HepG2 (cell line): Measurements from ENCODE around the gene CMC1. TPM values are rescaled to one million over a fixed set of nuclear protein-coding genes. Genes with fewer than 3 reads are reported as not detected.

ENCODE experiments used
- ATAC-seq: fragments of 200-7000 bp; cut with Tn5 transposase; 3 replicates; pipeline ENCODE4 v1.9.1; 2020; ENCODE audit warnings: mild to moderate bottlenecking, moderate library complexity
- BruUV-seq: library from RNA; stranded (reverse); fragments of 400-500 nt; replicated peaks from 2 replicates; lab custom pipeline; 2021; lab: Mats Ljungman, UMichigan
- CTCF ChIA-PET: fragments of 300-600 bp; formaldehyde crosslinking; extraction: SDS; loops from one replicate; lab custom pipeline; 2021; ENCODE audit warnings: low total read pairs, inconsistent platforms, low intra/inter-chr PET ratio; lab: Yijun Ruan, JAX
- POLR2A ChIA-PET: fragments of 350-600 bp; sonication (Branson Sonifier 250); formaldehyde crosslinking; loops from one replicate; lab custom pipeline; 2020; ENCODE audit warnings: antibody characterized with exemption, inconsistent platforms; lab: Yijun Ruan, JAX
- DNase-seq: peaks from one replicate; pipeline ENCODE4 v3.0.0-alpha.2; 2015; ENCODE audit warnings: low spot score
- FAIRE-seq: peaks from 3 replicates; lab custom pipeline; 2011; peaks lifted over from hg19 to GRCh38; lab: Jason Lieb, UNC
- H2AFZ ChIP-seq: one replicate; pipeline ENCODE4 v1.6.1; 2011; ENCODE audit warnings: low read length, inconsistent platforms
- H3K27ac ChIP-seq: fragments of 300-600 bp; 3 replicates; pipeline ENCODE4 v1.8.0; 2011; ENCODE audit warnings: mixed run types, mild to moderate bottlenecking, mixed read lengths, low read length, inconsistent platforms; ENCODE audit not compliant: insufficient read depth; ENCODE audit errors: extremely low read length
- H3K27me3 ChIP-seq, 2 experiments: fragments of 200-600 bp in 1 of 2; 2 replicates in 1 of 2; 3 replicates in 1 of 2; pipeline versions ENCODE4 v1.6.0 to v1.8.0; 2011; ENCODE audit warnings: low read length in 2 of 2, mild to moderate bottlenecking in 2 of 2, moderate library complexity in 2 of 2, inconsistent platforms in 1 of 2; ENCODE audit not compliant: insufficient read depth in 2 of 2, control insufficient read depth in 1 of 2
- H3K36me3 ChIP-seq, 2 experiments: fragments of 200-600 bp in 1 of 2; replicated peaks in 1 of 2; 2 replicates in 1 of 2; 3 replicates in 1 of 2; pipeline versions ENCODE4 v1.5.1 to v1.8.0; 2011; ENCODE audit warnings: low read length in 2 of 2, inconsistent platforms in 1 of 2; ENCODE audit not compliant: insufficient read depth in 2 of 2, control insufficient read depth in 1 of 2
- H3K4me1 ChIP-seq: 2 replicates; pipeline ENCODE4 v1.5.1; 2012; ENCODE audit warnings: low read length, inconsistent platforms; ENCODE audit not compliant: insufficient read depth
- H3K4me2 ChIP-seq: 2 replicates; pipeline ENCODE4 v1.6.0; 2011; ENCODE audit warnings: low read depth, low read length, inconsistent platforms
- H3K4me3 ChIP-seq, 3 experiments: fragments of 200-600 bp in 1 of 3; sonication (generic), shearing (Covaris generic) in 1 of 3; replicated peaks in 1 of 3; 2 replicates each; pipeline ENCODE4 v1.5.1; 2011 to 2016; ENCODE audit warnings: low read length in 3 of 3, inconsistent platforms in 2 of 3, low read depth in 2 of 3, mild to moderate bottlenecking in 2 of 3, control low read depth in 1 of 3, mixed read lengths in 1 of 3; ENCODE audit not compliant: insufficient read depth in 1 of 3
- H3K79me2 ChIP-seq: one replicate; pipeline ENCODE4 v1.6.1; 2011; ENCODE audit warnings: low read length, inconsistent platforms; ENCODE audit not compliant: insufficient read depth
- H3K9ac ChIP-seq: 2 replicates; pipeline ENCODE4 v1.6.0; 2011; ENCODE audit warnings: mild to moderate bottlenecking, low read depth, low read length, inconsistent platforms; ENCODE audit not compliant: insufficient read depth
- H3K9me3 ChIP-seq: 2 replicates; pipeline ENCODE4 v1.5.1; 2012; ENCODE audit warnings: mild to moderate bottlenecking, low read length
- H4K20me1 ChIP-seq: 2 replicates; pipeline ENCODE4 v1.6.0; 2011; ENCODE audit warnings: inconsistent platforms, mild to moderate bottlenecking, low read length, moderate library complexity; ENCODE audit not compliant: insufficient read depth
- CEBPB ChIP-seq: IDR thresholded peaks from 2 replicates; pipeline ENCODE4 v1.6.1; 2011; ENCODE audit warnings: low read depth, low read length, improper control_type of control experiment, borderline replicate concordance
- ESRRA ChIP-seq: sonication (generic); formaldehyde crosslinking; IDR thresholded peaks from 2 replicates; pipeline ENCODE4 v1.5.1; 2020; ENCODE audit warnings: mild to moderate bottlenecking, low read depth, missing genetic modification reagents
- GATAD2A ChIP-seq: IDR thresholded peaks from 2 replicates; pipeline ENCODE4 v1.6.1; 2016
- GTF3A ChIP-seq: sonication (generic); formaldehyde crosslinking; conservative IDR thresholded peaks from 2 replicates; pipeline ENCODE4 v1.4.0; 2020; ENCODE audit warnings: mild to moderate bottlenecking, missing genetic modification reagents
- MTF1 ChIP-seq: sonication (generic); formaldehyde crosslinking; IDR thresholded peaks from 2 replicates; pipeline ENCODE4 v1.5.0; 2020; ENCODE audit warnings: missing genetic modification reagents
- NFIC ChIP-seq: IDR thresholded peaks from 2 replicates; pipeline ENCODE4 v1.6.1; 2012; ENCODE audit warnings: mild to moderate bottlenecking, low read length, inconsistent platforms
- NRL ChIP-seq: sonication (generic); formaldehyde crosslinking; IDR thresholded peaks from 2 replicates; pipeline ENCODE4 v1.5.0; 2020; ENCODE audit warnings: missing genetic modification reagents, mild to moderate bottlenecking, moderate library complexity, borderline replicate concordance
- PAWR ChIP-seq: sonication (generic); formaldehyde crosslinking; IDR thresholded peaks from 2 replicates; pipeline ENCODE4 v1.4.0; 2020; ENCODE audit warnings: missing genetic modification reagents, mild to moderate bottlenecking, borderline replicate concordance
- SNAPC2 ChIP-seq: sonication (generic); formaldehyde crosslinking; IDR thresholded peaks from 2 replicates; pipeline ENCODE4 v1.8.1; 2022; ENCODE audit warnings: mild to moderate bottlenecking, missing genetic modification reagents
- SNAPC5 ChIP-seq: sonication (generic); formaldehyde crosslinking; IDR thresholded peaks from 2 replicates; pipeline ENCODE4 v1.8.1; 2023; ENCODE audit warnings: mild to moderate bottlenecking, missing genetic modification reagents, borderline replicate concordance
- ZNF180 ChIP-seq: sonication (generic); formaldehyde crosslinking; IDR thresholded peaks from 2 replicates; pipeline ENCODE4 v1.4.0; 2020; ENCODE audit warnings: low read depth, missing genetic modification reagents, borderline replicate concordance
- ZNF615 ChIP-seq: sonication (generic); formaldehyde crosslinking; IDR thresholded peaks from 2 replicates; pipeline ENCODE4 v1.5.0; 2020; ENCODE audit warnings: mild to moderate bottlenecking, missing genetic modification reagents, borderline replicate concordance
- WGBS: methylation state at CpG from one replicate; pipeline ENCODE4 v1.1.6; 2017; ENCODE audit warnings: low lambda C conversion rate; 5-methylcytosine and 5-hydroxymethylcytosine counted together
- in situ Hi-C: cut with HindIII; loops from 2 replicates; pipeline ENCODE4 v1.10.0; 2017; ENCODE audit warnings: low pct_unique_long_range_greater_than_20kb; ENCODE audit not compliant: extremely low pct_ligation_motif_present
- intact Hi-C: fragments of 100-400 bp; cut with micrococcal nuclease; formaldehyde crosslinking; loops from one replicate; pipeline ENCODE4 v1.10.0; 2022; ENCODE audit not compliant: unreplicated experiment
- polyA plus RNA-seq, 8 experiments: library from polyadenylated mRNA; depleted of rRNA in 3 of 8; stranded (reverse) in 7 of 8; unstranded in 1 of 8; fragments of >200 nt; fragmentation: Illumina TruSeq in 4 of 8; extraction: Trizol in 4 of 8; gene quantifications; 2 replicates each; pipeline versions ENCODE4 v1.2.1 to v1.2.3, GENCODE V29; 2011 to 2016; ENCODE audit warnings: low read depth in 4 of 8, missing spikeins in 1 of 8, mixed read lengths in 1 of 8; ENCODE audit not compliant: insufficient read depth in 1 of 8
- total RNA-seq, 5 experiments: library from RNA; depleted of rRNA; stranded (reverse); fragments of >200 nt; fragmentation: Illumina TruSeq; extraction: Trizol; gene quantifications; 2 replicates each; pipeline ENCODE4 v1.2.3, GENCODE V29; 2016; ENCODE audit warnings: low read depth in 1 of 5
- TF ChIP-seq, protein P1 (sequence below): fragments of 450-650 bp; IDR thresholded peaks from 2 replicates; pipeline ENCODE4 v1.6.1; 2016
- TF ChIP-seq, protein P2 (sequence below): sonication (generic); formaldehyde crosslinking; IDR thresholded peaks from 2 replicates; pipeline ENCODE4 v1.5.0; 2020; ENCODE audit warnings: mild to moderate bottlenecking, missing genetic modification reagents, moderate library complexity

Gene CMC1
- total and polyA plus RNA-seq, 2 of the 13 experiments (the other 11 are each of a cell fraction or from before 2014, with no cell fraction given): 22.1 to 29.5 TPM

GRCh38 chr3:28292622-28293021, 51.2 kb downstream of the CMC1 start:
- Histone ChIP-seq H3K4me2 (no peak overlapping the region), H3K4me3 (no peak overlapping the region), H3K4me1 (no peaks in the 10 kb centered on the region), H3K9ac (no peak overlapping the region), H2AFZ (no peak overlapping the region), H3K36me3 (peaks cover 0 to 7% of the 10 kb centered on the region in 2 experiments; a peak in 2 of 5 replicates), H3K9me3 (no peaks in the 10 kb centered on the region), H3K79me2 (peaks cover 3% of the 10 kb centered on the region), H3K27me3 (no peaks in the 10 kb centered on the region), H4K20me1 (no peaks in the 10 kb centered on the region), H3K27ac (no peak overlapping the region)
- WGBS: 94% methylated on average over 4 of the region's 4 CpGs
- CTCF ChIA-PET: no interaction called here
- DNase-seq (no peak), FAIRE-seq (no peak), ATAC-seq (no peak)
- POLR2A ChIA-PET: no interaction called here
- intact Hi-C loops (no loop called here), in situ Hi-C loops (no loop called here)
- BruUV-seq: no TSS peak
- no peak for TF ChIP-seq SNAPC5 (CRISPR knock-in tag)
- TF ChIP-seq ZNF180 (CRISPR knock-in tag): no peak
- TF ChIP-seq, protein P1, sequence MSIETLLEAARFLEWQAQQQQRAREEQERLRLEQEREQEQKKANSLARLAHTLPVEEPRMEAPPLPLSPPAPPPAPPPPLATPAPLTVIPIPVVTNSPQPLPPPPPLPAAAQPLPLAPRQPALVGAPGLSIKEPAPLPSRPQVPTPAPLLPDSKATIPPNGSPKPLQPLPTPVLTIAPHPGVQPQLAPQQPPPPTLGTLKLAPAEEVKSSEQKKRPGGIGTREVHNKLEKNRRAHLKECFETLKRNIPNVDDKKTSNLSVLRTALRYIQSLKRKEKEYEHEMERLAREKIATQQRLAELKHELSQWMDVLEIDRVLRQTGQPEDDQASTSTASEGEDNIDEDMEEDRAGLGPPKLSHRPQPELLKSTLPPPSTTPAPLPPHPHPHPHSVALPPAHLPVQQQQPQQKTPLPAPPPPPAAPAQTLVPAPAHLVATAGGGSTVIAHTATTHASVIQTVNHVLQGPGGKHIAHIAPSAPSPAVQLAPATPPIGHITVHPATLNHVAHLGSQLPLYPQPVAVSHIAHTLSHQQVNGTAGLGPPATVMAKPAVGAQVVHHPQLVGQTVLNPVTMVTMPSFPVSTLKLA: no peak
- peak; percentile 76 for TF ChIP-seq CEBPB

- no peak for DNase-seq
- Histone ChIP-seq H3K4me3 (no peak overlapping the region), H4K20me1 (no peaks in the 10 kb centered on the region), H3K9ac (no peak overlapping the region), H3K36me3 (peaks cover 0 to 7% of the 10 kb centered on the region in 2 experiments; a peak in 3 of 5 replicates), H3K27ac (no peak overlapping the region), H3K4me1 (no peaks in the 10 kb centered on the region), H3K27me3 (no peaks in the 10 kb centered on the region), H3K9me3 (no peaks in the 10 kb centered on the region), H3K79me2 (peaks cover 3% of the 10 kb centered on the region), H3K4me2 (no peak overlapping the region), H2AFZ (no peak overlapping the region)
- ATAC-seq: no peak
- WGBS: 97% methylated on average over 7 of the region's 7 CpGs
- ChIA-PET POLR2A (no interaction called here), CTCF (no interaction called here)
- in situ Hi-C loops (no loop called here), intact Hi-C loops (no loop called here)
- no peak for FAIRE-seq
- BruUV-seq: no TSS peak
- TF ChIP-seq, protein P2, sequence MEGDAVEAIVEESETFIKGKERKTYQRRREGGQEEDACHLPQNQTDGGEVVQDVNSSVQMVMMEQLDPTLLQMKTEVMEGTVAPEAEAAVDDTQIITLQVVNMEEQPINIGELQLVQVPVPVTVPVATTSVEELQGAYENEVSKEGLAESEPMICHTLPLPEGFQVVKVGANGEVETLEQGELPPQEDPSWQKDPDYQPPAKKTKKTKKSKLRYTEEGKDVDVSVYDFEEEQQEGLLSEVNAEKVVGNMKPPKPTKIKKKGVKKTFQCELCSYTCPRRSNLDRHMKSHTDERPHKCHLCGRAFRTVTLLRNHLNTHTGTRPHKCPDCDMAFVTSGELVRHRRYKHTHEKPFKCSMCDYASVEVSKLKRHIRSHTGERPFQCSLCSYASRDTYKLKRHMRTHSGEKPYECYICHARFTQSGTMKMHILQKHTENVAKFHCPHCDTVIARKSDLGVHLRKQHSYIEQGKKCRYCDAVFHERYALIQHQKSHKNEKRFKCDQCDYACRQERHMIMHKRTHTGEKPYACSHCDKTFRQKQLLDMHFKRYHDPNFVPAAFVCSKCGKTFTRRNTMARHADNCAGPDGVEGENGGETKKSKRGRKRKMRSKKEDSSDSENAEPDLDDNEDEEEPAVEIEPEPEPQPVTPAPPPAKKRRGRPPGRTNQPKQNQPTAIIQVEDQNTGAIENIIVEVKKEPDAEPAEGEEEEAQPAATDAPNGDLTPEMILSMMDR (CRISPR knock-in tag): no peak
- TF ChIP-seq GTF3A (CRISPR knock-in tag) (no peak), ZNF615 (CRISPR knock-in tag) (no peak), ESRRA (CRISPR knock-in tag) (no peak), NFIC (no peak), PAWR (CRISPR knock-in tag) (no peak), MTF1 (no peak), SNAPC2 (CRISPR knock-in tag) (no peak), GATAD2A (CRISPR knock-in tag) (no peak), NRL (CRISPR knock-in tag) (no peak)
Observed at GRCh38 chr3:28294667-28295413, 53.4 kb downstream of the CMC1 start.
